ENCODE data around the gene SMAD1.

The SMAD1 gene

DNA sequence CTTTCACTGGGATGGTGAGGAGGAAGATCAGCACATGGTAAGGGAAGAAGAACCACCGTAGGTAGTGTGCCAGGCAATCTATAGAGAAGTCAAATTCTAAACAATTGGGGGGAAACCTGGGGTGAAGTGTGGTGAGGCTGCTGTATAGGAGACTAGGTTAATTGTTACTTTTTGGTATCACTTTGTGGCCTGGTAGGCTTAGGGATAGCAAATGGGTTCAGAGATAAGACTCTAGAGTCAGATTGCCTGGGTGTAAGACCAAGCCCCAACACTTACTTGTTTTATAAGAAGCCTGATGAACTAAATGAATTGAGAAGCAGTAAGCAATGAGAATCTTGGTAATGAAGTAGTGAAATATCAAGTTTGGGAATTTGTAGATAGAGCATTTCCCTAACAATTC lies 8.7 kb downstream of the SMAD1 start:
- no peak for DNase-seq

DNA sequence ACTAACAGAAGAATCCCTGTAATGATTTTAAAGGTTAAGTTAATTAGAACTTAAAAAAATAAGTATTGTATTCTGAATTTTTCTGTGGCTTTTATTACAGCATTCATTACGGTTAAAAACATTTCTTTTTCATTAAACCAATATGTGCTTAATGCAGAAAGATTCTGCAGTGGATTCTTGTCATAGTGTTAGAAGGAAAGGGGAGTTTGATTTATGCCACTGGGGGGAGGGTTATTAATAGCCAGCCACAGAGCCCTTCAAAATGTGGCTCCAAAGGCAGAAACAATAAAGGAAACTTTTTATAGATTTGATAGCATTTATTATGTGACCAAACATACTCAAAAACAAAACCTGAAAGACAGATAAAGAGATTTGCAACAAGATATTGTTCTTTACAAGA lies 9.1 kb downstream of the SMAD1 start:
- no peak for DNase-seq

DNA sequence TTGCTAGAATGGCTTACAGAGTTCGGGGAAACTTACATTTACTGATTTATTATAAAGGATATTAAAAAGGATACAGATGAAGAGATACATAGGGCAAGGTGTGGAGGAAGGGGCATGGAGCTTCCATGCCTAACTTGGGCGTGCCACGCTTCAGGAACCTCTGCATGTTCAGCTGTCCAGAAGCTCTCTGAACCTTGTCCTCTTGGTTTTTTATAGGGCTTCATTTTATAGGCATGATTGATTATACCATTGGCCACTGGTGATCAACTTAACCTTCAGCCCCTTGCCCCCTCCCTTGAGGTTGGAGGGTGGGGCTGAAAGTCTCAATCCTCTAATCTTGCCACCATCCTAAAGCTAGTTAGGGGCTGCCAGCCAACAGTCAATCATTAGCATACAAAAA lies 10.7 kb downstream of the SMAD1 start:
- no peak for DNase-seq

DNA sequence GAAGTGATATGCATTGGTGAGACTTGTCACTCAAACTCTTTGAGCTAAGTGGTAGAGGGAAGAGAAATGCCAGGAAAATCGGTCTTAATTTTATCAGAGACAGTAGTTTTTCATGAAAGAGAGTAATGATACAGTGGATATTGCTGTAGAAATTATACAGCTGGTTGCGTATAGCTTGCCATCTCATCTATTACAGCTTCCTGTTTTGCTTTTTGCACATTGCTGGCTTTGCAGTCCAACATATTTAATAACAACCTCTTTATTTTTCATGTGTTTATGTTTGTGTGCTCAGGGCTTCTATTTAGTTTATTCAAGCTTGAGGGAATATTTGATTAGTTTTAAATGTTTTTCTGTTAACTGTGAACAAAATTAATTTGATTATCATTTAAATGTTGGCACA lies 11.5 kb downstream of the SMAD1 start:
- DNase-seq = no peak

DNA sequence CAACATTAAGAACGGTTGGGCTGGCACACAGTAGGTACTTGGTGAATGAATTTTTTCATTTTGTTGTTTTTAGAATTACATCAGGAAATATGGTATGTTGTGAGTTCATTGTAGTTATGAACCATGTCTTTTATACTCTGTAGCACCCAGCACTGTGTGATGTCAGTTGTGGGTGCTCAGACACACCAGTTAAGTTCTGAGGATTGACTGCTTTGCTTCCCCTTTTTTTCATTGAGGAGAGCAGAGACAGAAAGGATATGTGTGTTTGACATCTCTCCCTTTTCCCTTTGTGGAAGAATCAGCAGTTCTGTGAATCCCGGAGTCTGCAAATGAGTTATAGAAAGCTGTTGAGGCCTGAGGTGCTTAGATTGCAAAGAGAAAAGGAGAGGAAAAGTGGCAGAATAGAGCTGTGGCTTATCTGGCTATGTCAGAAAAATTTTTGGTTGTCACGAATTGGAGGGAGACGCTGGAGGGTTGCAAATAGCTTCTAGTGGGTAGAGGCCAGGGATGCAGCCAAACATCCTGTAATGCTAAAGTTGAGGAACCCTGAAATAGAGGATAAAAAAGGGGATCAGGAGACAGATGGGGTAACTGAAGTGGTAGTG lies 13.1 kb downstream of the SMAD1 start:
- DNase-seq = no peak

DNA sequence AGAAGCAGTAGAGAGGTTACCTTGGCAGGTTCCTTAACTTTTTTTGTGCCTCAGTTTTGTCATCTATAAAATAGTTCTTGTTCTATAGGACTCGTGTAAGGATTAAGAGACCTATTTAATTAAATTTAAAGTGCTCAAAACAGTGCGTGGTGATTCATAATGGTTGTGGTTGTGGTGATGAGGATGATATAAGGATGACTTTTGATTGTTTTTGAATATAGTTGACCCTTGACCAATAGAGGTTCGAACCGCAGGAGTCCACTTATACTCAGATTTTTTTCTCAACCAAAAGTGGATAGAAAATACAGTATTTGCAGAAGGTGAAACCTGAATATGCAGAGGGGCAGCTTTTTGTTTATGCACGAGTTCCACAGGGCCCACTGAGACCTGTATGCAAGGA lies 14.6 kb downstream of the SMAD1 start:
- DNase-seq = no peak

DNA sequence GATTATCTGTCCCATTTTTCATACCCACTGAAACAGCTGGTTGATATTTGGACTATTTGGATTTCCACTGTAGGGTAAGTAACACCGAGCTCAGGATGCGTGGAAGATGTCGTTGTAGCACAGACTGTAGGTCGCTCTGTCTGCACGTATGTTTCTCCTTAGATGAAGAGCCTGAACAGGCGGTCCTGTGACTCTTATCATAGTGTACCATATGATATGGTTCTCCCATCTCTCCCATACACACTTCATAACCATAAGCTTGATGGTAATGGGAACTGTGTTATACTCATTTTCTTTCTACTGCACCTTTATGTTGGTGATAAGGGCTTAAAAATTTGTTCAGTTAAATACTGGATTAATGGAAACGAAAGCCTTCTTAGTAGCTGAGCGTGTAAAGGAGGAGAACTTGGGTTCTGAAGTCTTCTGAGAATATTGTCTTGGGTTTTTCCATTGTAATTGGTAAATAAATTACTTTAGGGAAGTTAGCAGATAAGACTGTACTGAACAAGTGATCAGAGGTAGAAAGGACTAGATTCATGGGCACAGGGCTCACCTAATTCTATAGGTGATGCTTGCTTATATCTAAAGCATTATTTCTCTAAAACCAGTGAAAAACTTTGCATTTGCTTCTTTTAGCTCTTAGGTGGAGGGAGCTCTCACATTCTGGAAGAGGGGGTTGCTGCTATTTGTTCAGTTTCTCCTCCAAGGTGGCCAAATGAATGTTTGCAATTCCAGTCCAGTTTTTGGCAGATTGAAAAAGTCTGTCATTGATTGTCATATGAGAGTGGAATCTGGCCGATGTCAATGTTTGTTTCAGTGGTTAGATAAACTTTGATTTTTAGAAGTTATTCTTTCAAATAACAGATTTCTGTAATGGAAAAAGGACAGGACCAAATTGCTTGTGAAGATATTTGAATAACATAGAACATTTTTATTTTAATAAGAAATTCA lies 15.8 kb downstream of the SMAD1 start:
- no peak for DNase-seq

DNA sequence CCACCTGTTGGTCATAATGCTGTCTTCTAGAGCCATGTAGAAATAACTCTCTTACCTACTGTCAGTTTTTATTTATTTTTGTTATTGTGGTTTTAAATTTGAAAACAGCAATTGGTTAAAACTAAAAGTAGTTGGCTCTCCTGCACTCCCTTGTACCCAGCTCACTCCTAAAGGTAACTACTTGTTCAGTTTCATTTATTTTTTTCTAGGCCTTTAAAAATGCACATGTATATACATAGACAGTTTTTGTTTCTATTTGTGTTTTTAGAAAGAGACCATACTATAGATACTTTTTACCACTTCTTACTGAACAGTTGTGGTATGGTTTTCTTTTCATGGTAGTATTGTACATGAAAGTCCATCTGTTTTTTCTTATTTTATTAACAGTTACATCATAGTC lies 16.8 kb downstream of the SMAD1 start:
- no peak for DNase-seq

DNA sequence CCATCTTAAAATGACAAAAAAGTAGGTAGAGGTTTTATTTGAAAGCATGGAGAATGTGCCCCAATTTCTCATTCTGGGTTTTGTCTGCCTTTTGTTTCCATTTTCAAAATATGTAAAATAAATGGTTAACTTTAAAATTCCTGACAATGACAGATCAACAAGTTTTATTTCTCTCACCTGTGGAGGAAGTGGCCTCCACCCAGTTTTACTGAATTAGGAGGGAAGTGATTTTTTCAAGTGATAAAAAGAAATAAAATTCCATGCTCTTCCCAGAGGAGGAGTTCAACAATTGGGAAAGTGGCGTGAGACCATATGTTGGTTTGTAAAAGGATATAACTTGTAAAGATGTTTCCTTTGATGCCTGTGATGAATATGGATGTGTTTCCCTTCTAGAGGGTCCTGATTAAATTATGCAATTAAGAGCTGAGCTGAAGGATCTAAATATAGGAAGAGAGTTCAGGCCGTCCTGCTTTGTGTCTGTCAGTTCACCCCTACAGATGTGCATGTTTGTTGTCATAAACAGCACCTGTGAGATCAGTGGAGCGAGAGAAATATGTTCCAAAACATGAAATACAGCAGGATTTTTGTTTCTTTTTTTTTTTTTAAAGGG lies 19.5 kb downstream of the SMAD1 start:
- DNase-seq = no peak

DNA sequence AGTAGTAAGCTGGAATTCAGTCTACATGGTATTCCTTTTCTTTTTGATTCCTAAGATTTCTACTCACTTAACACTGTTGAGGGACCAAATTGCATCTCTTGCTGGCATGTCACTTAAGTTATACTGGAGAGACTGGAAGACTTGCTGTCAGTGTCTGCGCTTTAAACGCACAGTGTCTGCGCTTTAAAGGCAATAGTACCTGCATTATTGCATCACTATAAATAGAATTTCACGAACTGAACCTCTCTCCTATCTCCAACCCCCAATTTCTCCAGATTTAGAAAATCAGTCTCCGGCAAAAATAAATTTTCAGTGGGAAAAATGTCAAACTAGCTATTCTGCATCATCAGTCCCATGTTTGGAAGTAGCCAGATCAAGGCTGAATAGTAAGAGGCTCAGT lies 21.2 kb downstream of the SMAD1 start:
- no peak for DNase-seq

DNA sequence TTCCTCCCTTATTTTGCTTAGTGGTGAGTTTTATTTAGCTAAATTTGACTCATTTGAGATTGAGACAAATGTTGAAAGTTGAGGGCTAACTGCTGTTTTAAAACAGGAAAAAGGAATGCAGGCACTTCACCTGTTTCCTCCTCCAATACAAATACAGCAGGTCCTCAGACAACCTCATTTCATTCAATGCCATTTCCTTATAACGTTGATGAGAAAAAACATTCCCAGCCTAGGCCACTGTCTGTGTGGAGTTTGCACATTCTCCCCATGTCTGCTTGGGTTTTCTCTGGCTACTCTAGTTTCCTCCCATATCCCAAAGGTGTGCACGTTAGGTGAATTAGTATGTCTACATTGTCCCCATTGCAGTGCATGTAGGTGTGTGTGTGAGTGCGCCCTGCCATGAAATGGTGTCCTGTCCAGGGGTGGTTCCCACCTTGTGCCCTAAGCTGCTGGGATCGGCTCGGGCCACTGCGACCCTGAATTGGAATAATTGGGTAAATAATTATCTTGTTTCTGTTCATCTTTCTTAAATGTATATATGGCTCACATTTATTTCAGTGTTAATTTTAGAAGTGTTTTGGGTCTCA lies 21.9 kb downstream of the SMAD1 start:
- no peak for DNase-seq

DNA sequence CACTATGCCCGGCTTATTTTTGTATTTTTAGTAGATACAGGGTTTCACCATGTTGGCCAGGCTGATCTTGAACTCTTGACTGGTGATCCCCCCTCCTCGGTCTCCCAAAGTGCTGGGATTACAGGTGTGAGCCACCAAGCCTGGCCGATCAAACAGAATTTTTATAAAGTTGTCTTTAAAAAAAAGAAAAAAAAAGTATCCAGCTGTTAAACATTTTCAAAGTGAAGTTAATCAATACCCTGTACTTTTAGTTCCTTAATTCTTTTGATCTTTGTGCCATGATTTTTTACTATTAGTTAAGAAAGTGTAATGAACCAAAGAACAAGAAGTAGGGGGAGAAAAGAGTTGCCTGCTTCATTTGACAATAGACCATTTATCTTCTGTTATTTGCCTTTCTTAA lies 24.3 kb downstream of the SMAD1 start:
- DNase-seq = no peak

DNA sequence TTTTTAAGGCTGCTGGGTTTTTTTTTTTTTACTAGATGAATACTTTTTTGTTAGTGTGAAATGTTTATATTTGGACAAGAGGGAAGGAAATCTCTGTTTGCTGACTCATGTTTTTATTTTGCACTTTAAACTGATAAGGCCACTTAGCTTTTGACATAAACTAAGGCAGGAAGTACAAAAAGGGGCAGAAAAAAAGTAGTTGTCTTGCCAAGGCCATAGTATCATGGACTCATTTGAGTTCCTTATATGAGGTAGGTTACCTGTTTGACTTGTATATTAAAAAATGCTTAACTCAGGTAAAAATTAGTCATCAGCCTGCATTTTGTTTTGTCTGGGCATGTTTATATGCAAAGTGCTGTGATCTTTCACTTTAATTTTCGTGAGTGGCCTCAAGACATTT lies 26.0 kb downstream of the SMAD1 start:
- no peak for DNase-seq

DNA sequence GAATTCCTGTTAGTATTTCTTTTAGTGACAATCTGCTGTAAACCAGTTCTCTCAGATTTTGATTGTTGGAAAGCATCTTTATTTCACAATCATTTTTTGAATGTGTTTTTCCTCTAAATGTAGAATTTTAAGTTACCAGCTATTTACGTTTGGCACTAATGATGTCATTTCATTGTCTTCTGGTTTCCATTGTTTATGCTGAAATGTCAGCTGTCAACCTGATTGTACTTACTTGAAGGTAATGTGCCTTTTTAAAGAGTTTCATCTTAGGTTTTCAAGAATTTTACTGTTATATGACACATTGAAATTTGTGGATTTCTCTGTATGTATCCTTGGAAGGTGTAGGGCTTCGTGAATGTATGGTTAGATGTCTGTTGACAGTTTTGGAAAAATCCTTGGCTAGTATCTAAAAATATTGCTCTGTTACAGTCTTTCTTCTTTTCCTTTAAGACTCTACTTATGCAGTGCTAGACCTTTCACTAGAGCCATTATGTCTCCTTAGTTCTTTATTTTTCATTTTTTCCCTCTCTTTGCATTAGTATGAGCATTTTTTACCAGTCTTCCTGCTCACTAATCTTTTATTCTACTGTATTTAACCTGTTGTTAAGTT lies 30.4 kb downstream of the SMAD1 start:
- DNase-seq = no peak

DNA sequence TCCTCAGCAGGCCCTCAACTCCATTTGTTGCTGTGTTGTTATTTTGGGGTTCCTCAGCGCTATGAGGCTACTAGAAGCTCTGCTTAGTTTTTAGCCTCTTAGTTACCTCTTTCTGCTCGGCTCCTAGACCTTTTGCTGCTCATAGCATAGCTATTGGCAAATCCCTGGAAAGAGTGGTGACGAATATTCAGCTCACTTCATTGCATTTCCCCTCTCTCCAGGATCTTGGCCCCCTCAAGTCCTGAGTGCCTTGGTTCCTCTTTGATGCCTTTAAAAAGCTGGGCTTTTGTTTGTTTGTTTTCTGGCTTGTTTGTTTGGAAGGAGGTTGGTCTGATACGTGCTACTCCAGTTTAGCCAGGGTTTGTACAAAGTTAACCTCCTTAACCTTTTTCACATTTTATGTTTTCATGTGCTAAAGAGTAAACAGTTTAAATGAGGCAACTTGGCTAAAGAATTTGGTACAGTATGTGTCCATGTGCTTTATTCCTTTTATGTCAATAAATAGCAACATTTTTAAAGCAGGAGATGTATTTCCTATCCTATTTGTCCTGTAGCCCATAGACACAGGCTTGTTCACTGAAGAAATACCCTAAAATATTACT lies 31.5 kb downstream of the SMAD1 start:
- DNase-seq = no peak

DNA sequence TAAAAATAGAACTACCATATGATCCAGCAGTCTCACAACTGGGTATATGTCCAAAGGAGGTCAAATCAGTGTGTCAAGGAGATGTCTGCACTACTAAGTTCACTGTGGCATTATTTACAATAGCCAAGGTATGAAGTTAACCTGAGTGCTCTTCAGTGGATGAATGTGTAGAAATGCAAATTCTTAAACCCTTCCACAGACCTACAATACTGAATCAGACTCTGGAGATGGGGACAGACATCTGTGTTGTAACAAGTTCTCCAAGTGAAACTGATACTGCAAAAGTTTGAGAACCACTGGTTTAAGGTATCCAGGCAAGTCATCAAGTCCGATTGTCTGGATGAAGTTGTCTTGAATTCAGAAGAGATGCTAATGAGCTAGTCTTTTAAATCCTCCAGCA lies 38.5 kb downstream of the SMAD1 start:
- no peak for DNase-seq

DNA sequence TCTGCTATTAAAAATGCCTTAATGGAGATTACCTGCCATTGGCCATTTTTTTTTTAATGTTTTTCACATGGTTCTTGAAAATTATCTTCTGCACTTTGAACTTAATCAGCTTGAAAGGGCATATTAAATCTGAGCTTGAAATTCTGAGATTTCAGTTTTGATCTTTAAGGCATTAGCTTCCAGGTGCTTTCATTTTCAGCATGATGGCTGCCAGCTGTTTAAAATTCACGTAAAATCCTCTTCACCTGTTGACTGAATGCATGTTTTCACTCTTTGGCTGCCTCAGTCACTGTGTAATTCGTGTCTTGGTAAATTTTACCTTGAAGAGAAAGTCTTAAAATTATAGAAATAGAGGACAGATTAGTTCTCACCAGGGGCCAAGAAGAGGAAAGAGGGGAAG lies 39.6 kb downstream of the SMAD1 start:
- DNase-seq = no peak

DNA sequence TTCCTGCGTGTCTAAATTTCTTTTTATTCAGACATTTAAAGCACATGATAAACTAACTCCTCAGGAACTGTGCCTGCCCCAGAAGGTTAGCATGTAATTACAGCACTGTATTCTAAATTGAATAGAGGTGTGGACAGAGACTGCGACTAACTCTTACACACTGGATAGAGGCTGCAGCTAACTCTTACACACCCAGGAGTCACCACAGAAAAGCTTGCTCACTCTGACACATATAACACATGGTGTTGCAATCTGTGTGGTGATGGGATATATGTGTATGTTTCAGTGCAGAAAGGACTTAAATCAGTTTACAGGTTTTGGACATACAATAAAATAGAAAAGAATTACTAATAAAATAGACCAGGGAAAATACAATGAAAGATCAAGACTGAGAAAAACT lies 41.5 kb downstream of the SMAD1 start:
- DNase-seq = no peak

DNA sequence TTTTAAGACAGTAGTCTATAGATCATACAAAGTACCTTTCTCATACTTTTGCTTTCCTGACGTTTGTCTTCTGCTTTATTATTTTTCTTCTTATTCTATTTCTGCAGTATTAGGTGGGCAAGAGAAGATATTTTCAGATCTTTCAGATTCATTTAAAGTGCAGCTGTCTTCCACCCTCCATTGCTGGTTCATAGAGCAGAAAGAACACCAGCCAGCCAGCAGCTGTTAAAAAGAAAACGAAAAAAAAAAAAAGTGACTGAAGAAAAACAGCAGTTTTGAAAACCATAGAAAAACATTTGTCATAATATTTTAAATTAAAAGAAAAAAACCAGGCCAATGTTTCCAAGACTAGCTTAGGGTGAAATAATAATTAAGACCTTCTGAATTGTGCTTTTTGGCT lies 42.9 kb downstream of the SMAD1 start:
- no peak for DNase-seq

DNA sequence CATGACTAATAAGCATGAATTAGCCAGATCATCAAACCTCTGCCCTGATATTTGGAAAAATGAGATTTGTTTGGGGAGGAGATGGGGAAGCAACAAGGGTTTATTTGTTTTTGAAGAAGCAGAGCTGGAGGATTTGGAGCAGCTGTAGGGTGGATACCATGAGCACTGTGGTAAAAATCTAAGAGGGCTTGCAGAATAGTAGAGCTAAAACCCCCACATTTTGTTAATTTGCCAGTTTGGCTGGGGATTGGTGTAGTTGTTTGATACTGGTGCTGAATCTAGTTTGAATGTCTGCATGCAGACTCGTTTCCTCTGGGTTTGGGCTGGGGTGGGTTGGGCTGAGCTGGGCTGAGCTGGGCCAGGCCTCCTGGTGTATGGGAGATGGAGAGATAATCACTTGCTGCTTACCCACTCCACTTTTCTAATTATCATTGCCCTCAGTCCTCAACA lies 43.7 kb downstream of the SMAD1 start:
- no peak for DNase-seq

DNA sequence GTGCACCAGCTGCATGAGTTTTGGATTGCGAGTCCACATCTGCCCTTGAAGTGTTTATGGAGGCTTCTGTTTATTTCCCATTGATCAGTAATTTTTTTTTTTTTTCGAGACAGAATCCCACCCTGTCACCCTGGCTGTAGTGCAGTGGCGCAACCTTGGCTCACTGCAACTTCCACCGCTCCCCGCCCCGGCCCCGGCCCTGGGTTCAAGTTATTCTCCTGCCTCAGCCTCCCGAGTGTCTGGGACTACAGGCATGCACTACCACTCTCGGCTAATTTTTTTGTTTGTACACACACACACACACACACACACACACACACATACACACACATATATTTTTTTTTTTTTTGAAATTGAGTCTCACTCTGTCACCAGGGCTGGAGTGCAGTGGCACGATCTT lies 46.1 kb downstream of the SMAD1 start:
- no peak for DNase-seq

DNA sequence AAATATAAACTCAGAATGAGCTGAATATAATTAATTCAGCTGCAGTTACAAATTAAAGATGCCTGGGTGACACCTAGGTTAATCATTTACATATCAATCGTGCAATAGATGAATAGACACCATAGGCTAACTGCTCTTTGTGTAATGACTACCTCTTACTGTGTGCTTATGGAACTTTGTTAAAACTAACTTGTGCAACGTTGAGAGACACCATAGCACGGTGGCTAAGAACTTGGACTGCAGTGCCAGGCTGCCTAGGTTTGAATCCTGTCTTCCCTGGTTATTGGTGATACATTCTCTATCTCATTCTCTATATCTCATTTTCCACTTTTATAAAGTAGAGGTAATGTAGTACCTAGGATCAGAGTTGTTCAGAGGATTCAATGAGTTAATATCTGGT lies 46.9 kb downstream of the SMAD1 start:
- no peak for DNase-seq

DNA sequence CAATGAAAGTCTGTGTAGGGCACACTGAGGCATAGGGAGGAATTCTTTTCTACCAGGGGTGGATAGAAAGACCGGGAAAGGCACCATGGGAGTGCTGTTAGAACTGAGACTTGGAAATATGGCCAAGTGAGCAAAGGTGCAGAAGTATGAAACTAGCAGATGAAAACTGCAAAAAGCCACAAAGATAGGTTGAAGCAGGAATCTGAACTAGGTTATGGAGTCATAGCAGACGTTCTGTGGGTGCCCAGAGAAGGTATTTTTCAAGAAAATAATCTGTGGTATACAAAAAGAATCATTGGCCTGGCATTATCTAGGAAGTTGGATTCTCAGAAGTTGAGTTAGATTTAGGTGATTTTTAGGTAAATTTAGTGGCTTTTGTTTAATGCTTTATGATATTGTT lies 48.5 kb downstream of the SMAD1 start:
- DNase-seq = no peak
